ENCODE measurements around the gene CRYZL1.
"Not testable (repeated sequence)": the region's sequence is repeated elsewhere in the genome, so short reads cannot be mapped to it uniquely, and the experiment has no call there.

Gene CRYZL1

DNA sequence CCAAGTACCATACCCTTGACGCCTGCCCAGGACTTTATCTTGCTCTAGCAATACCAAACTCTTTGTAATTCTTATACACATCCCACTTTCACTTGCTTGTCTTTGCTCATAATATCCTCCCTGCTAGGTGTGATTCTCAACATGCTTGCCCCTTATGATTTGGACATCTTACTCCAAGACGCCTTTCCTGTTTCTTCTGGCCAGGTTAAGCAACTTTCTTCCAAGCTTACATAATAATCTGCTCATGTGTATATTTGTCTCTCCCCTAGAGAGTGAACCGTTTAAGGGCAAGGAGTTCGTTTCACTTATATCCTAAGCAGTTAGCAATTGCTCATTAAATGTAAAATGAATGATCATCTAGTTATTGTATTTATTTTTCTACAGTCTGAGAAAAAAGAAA, 21.8 kb downstream of the CRYZL1 start:
- DNase-seq: no peak

DNA sequence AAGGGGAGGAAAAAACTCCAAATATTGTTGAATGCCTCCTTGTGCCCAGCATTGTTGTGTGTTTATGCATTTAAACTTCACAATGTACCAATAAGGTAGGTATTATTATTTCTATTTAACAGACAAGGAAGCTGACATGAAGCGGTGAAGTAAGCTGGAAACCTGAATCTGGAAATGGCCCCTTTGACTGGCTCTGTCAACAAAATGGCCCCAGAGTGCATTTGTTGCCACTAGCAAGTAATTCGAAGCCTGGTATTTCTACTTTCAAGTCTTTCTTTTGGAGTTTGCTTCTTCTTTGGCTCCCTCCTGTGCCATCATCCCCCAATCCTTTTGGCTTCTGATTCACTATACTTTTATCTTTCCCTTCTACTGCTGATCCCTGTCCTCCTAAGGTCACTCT, 23.1 kb downstream of the CRYZL1 start:
- no peak for DNase-seq

DNA sequence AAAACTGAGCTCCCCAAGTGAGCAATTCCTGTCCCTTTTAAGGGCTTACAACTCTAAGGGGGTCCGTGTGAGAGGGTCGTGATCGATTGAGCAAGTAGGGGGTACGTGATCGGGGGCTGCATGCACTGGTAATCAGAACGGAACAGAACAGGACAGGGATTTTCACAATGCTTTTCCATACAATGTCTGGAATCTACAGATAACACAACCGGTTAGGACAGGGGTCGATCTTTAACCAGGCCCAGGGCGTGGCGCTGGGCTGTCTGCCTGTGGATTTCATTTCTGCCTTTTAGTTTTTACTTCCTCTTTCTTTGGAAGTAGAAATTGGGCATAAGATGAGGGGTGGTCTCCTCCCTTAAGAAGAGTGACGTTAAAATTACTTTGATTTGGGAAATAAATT, 24.0 kb downstream of the CRYZL1 start:
- not testable (repeated sequence) for DNase-seq

DNA sequence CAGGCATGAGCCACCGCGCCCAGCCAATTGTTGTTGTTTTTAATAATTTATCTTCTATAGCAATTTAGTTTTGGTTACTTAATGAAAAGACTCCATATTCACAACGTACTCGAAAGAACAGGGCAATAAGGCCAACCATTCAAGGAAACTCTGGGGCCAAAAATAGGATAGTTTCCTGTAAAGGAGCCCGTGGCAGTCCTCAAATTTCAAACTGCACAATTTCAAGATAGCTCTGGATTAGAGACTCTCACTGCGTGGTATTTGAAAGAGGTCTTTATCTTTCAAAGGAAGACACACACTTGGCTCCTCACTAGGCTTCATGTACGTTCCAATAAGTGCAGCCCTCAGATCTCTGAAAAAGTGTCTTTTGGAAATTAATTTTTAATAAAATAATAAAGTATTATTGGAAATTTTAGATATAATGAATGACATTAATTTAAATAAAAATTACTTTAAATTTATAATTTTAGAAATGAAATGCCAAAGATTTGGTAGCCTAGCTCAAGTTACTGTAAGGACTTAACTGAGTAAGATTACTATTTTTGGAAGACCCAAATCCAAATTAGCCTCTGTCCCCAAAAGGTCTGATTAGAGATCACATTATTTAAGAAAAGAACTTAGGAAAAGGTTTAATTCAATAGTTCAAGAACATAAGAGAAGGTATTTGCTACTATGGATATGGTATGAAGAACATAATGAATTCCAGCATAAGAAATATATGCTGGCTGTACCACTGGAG, 30.4 kb downstream of the CRYZL1 start:
- DNase-seq: no peak

GRCh38 chr21:33608559-33608958, 33.0 kb downstream of the CRYZL1 start:
- no peak for DNase-seq

DNA sequence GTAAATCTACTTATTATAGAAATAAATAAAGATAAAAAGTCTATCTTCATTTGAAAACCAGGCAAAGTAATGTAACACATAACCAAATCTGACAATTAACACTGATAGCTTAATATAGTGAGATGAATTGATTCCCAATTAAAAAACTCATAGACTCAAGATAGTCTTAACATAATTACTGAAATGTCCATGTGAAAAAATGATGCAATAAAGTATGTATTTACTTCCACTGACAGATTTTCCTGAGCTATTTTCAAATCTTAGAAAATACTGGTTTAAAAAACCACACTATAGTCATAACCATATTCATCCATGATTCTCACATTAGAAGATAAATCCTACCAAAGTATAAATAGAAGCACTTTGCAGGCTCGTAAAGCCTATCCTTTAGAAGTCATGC, 43.5 kb downstream of the CRYZL1 start:
- no peak for DNase-seq

GRCh38 chr21:33588485-33589335, 52.8 kb downstream of the CRYZL1 start, which contains the start of gene DONSON:
DONSON (minus strand) TSS chr21:33588684; CDS start chr21:33588641, 43 bp downstream.
- DNase-seq: peak; percentile 85 to 88

GRCh38 chr21:33587792-33588484, 53.6 kb downstream of the CRYZL1 start:
- DNase-seq: no peak

DNA sequence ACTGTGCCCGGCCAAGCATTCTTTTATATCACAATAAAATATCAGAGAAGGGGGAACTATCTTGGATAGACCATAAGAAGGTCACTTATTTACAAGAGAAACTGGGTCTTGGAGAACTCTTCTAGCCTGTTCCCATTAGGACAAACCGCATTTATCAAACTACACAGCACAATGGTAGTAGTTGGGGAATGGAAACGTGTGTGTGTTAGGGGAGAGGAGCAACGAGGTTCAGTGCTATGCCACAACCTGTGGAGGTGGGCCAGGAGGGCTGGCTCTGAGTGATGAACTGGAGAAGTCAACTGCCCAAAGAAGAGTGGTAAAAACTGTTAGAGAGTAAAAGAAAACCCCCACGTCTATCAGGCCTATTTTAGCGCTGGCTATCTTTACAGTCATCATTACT, 54.6 kb downstream of the CRYZL1 start:
- DNase-seq: no peak

DNA sequence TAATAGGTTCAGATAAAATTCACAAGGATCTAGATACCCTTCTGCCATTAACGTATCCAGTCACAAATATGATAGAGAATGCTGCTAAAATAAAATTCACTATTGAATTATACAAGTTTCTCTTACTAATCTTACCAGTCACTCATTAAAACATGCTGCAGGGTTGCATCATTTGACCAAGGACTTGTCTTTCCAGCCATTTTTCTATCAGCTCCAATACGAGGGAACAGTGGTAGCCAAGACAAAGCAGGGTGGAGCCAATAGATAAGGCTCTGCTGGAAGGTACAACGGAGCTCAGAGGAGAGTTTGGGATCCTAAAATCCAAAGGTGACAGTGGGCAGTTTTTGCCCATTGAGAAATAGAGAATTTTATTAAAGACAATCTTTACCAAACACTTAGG, 57.1 kb downstream of the CRYZL1 start:
- no peak for DNase-seq

DNA sequence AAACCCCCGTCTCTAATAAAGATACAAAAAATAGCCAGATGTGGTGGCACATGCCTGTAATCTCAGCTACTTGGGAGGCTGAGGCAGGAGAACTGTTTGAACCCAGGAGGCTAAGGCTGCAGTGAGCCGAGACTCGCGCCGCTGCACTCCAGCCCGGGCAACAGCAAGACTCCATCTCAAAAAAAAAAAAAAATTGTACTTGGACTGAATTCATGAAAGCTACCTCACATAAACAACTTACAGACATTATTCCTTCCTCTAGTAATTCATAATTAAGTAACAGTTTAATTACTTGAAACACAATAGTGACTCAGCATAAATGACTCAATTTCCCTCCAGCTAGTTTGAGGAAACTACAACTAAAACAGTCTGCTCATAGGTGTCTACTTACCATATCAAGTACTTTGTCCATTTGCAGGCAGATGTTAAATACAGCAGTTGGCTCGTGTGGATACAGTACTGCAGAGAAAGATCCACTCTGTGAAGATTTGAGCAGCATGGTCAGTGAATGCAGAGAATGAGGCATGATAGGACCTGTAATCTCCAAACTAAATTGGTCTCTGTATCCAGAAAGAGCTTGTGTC, 62.5 kb downstream of the CRYZL1 start:
- no peak for DNase-seq

DNA sequence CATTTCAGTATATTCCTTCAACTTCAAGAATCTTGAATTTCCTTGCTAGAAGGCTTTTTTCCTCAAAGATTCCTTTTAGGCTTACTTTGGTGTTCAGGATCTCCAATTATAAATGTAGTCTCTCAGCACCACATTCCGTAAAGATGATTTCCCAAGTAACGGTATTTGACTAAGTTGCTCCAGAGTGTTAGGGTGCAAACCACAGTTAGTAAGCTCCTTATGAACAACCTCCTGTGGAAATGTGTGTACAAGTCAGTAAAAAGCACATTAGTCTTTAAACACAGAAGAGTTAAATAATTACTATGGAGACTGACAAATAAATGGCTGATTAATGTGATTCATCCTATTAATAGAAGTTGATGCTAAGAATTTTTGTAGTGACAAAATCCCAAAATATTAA, 63.3 kb downstream of the CRYZL1 start:
- DNase-seq: no peak

- DNase-seq: not testable (repeated sequence)
Observed at GRCh38 chr21:33576741-33577141, 64.8 kb downstream of the CRYZL1 start.

DNA sequence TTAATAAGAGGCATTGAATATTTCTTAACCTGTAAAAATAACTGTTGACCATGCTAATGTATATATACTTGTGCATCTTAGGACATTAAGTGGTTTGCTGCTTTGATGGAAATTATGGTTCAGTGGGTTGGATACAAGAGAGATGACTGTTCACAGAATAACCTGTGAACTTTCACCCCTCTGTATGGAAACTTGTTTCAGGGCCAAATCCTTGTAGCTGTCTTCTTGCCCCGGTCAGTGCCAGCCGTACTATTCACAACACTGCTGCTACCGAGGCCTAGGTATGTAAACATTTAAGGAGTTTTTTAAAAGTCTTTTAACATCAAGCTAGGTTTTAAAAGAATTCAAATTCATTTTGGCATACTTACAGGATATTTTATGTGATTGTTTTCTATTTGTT, 69.2 kb downstream of the CRYZL1 start:
- no peak for DNase-seq

DNA sequence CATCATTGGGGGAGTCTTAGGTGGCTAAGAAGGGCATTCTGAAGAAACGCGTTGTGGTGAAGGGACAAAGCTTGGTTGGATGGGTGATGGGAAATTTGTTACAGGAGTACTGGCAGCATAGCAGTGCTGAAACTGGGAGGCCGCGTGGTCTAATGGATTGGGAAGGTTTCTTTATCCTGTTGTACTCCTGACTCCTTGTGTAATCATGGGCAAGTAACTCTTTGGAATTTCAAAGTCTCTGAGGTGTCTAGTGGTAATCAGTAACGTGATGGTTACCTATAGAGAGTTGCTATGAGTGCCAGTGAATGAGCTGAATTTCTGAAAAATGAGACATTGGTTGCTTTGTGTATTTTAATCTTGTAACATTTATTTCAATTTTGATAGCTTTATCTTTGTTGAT, 71.5 kb downstream of the CRYZL1 start:
- no peak for DNase-seq

- DNase-seq: no peak
Observed at GRCh38 chr21:33568448-33568847, 73.1 kb downstream of the CRYZL1 start.

- no peak for DNase-seq
Observed at GRCh38 chr21:33567914-33568313, 73.6 kb downstream of the CRYZL1 start.

DNA sequence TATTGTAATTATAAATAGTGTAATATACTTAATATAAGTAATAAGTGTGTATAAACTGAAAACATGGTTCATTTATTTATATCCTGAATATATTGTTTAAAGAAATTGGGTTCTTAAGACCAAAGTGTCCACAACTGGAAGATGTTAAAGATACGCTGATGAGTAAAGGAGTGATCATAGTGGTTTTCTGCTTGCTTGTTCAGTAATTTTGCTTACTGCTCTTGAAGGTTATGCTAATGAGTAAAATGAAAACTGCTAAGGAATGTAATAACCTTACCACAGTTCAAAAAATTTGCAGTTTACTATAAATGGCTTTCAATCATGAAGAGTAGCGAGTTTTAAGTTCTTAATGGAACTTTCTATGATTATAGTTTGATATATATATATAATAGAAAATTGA, 75.0 kb downstream of the CRYZL1 start:
- DNase-seq: no peak

GRCh38 chr21:33562389-33562788, 79.2 kb downstream of the CRYZL1 start:
- no peak for DNase-seq

DNA sequence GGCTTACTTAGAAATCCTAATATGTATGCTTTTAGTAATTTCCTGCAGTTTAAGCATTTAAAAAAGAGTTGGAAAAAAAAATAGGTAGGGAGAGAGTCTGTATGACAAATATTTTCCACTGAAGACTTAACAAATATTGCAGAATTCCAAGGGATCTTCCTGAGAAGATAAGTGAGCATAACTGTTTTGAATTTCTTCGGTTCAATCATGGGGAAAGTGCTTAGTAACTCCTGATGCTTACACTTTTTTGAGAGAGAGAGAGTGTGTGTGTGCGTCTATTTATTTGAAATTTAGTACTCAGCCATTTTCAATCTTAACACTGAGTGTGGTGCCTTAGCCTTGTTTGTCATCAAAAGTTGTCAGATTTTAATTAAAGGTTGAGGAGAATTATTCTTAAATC, 80.2 kb downstream of the CRYZL1 start:
- no peak for DNase-seq

GRCh38 chr21:33560965-33561364, 80.6 kb downstream of the CRYZL1 start:
- no peak for DNase-seq

GRCh38 chr21:33559813-33560212, 81.7 kb downstream of the CRYZL1 start:
- DNase-seq: no peak

DNA sequence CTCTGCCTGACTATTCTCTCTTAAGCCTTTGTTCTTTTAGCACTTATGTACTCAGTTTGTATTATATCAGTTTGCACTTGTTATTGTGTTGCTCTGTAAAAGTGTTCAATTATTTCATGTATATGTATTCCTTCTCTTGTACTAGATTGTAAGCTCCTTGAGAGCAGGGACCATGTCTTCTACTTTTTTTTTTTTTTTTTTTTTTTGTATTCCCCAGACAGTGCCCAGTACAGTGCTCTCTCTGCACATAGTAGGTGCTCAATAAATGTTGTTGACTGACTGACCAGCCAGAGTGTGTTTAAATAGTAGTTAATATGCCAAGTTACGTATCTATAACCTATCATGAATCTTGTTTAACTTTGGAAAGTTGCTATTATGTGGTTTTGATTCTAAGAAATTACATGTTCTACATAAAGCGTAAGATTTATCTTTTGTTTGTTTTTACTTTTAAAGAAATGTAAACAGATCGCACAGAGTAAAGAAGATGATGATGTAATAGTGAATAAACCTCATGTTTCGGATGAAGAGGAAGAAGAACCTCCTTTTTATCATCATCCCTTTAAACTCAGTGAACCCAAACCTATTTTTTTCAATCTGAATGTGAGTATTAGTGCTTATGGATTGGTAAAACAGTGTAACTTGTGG, 82.6 kb downstream of the CRYZL1 start:
- DNase-seq: no peak

Measured in NCI-H187 (cell line).